HL-60 (cell line): Measurements from ENCODE around the gene BCL3.

Experiments used
- GABPA ChIP-seq: IDR thresholded peaks from 2 replicates; pipeline ENCODE4 v1.6.1; 2012; ENCODE audit warnings: low read depth
- TF ChIP-seq, protein P1 (sequence below): IDR thresholded peaks from one replicate; pipeline ENCODE4 v1.5.1; 2011; ENCODE audit warnings: low read length, control low read depth, inconsistent platforms; ENCODE audit not compliant: insufficient read depth
- TF ChIP-seq, protein P2 (sequence below): IDR thresholded peaks from 2 replicates; pipeline ENCODE4 v1.6.1; 2012; ENCODE audit warnings: low read depth; ENCODE audit not compliant: insufficient replicate concordance

DNA sequence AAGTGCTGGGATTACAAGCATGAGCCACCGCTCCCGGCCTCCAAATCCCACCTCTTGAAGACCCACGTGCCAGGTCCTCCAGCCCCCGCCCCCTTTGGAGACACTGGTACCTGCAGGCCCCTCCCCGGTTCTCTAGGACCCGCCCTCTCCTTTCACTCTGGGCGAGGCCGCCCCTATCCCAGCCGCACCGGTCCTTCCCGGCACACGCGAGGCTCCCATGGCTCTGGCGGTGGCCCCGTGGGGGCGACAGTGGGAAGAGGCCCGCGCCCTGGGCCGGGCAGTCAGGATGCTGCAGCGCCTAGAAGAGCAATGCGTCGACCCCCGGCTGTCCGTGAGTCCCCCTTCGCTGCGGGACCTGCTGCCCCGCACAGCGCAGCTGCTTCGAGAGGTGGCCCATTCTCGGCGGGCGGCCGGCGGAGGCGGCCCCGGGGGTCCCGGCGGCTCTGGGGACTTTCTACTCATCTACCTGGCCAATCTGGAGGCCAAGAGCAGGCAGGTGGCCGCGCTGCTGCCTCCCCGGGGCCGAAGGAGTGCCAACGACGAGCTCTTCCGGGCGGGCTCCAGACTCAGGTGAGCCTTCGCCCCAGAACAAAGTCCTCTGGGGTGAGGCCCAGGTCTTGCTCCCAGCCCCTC, 29.3 kb downstream of the BCL3 start, which contains the start of gene CBLC:
- TF ChIP-seq, protein P1, sequence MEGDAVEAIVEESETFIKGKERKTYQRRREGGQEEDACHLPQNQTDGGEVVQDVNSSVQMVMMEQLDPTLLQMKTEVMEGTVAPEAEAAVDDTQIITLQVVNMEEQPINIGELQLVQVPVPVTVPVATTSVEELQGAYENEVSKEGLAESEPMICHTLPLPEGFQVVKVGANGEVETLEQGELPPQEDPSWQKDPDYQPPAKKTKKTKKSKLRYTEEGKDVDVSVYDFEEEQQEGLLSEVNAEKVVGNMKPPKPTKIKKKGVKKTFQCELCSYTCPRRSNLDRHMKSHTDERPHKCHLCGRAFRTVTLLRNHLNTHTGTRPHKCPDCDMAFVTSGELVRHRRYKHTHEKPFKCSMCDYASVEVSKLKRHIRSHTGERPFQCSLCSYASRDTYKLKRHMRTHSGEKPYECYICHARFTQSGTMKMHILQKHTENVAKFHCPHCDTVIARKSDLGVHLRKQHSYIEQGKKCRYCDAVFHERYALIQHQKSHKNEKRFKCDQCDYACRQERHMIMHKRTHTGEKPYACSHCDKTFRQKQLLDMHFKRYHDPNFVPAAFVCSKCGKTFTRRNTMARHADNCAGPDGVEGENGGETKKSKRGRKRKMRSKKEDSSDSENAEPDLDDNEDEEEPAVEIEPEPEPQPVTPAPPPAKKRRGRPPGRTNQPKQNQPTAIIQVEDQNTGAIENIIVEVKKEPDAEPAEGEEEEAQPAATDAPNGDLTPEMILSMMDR = no peak
- TF ChIP-seq, protein P2, sequence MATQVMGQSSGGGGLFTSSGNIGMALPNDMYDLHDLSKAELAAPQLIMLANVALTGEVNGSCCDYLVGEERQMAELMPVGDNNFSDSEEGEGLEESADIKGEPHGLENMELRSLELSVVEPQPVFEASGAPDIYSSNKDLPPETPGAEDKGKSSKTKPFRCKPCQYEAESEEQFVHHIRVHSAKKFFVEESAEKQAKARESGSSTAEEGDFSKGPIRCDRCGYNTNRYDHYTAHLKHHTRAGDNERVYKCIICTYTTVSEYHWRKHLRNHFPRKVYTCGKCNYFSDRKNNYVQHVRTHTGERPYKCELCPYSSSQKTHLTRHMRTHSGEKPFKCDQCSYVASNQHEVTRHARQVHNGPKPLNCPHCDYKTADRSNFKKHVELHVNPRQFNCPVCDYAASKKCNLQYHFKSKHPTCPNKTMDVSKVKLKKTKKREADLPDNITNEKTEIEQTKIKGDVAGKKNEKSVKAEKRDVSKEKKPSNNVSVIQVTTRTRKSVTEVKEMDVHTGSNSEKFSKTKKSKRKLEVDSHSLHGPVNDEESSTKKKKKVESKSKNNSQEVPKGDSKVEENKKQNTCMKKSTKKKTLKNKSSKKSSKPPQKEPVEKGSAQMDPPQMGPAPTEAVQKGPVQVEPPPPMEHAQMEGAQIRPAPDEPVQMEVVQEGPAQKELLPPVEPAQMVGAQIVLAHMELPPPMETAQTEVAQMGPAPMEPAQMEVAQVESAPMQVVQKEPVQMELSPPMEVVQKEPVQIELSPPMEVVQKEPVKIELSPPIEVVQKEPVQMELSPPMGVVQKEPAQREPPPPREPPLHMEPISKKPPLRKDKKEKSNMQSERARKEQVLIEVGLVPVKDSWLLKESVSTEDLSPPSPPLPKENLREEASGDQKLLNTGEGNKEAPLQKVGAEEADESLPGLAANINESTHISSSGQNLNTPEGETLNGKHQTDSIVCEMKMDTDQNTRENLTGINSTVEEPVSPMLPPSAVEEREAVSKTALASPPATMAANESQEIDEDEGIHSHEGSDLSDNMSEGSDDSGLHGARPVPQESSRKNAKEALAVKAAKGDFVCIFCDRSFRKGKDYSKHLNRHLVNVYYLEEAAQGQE = no peak
- no peak for TF ChIP-seq GABPA
